ENCODE results near the gene NRM. TPM values are rescaled to one million over a fixed set of nuclear protein-coding genes. Genes with fewer than 3 reads are reported as not detected.

Gene NRM
- total and polyA plus RNA-seq, 2 of the 13 experiments (the other 11 are each of a cell fraction or from before 2014, with no cell fraction given): 12.5 to 16.0 TPM

DNA sequence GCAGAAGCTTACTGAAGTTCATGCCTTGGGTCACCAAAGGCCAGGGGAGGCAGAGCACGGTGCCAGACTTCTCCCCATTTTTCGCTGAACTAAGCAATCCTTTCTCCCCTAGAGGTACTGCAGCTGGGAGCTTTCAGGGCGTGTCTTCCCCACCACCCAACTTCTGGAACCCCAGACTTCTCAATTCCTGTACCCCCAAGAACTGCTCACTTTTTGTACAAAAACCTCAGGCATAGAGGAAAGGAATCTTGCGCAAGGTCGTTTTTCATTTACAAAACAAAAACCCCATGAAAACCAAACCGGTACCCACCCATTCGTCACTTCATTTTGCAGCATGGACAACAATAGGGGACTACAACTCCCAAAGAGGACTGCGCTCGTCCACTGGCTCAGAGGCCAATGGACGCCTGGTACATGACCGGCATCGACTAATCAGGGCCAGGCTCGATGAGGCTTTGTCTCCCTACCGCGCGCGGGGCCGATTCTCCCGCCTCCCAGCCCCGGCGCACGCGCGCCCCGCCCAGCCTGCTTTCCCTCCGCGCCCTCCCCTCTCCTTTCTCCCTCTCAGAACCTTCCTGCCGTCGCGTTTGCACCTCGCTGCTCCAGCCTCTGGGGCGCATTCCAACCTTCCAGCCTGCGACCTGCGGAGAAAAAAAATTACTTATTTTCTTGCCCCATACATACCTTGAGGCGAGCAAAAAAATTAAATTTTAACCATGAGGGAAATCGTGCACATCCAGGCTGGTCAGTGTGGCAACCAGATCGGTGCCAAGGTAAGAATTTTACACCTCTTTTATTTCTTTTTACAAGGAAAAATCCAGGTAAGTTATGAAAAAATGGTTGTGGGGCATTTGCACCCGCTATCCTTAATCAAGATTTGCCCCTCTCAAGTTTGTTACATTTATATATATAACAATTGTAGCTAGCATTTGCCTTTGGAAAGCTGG, 29.3 kb upstream of the NRM start, which contains the start of gene TUBB (continued):
- TF ChIP-seq, protein P1, sequence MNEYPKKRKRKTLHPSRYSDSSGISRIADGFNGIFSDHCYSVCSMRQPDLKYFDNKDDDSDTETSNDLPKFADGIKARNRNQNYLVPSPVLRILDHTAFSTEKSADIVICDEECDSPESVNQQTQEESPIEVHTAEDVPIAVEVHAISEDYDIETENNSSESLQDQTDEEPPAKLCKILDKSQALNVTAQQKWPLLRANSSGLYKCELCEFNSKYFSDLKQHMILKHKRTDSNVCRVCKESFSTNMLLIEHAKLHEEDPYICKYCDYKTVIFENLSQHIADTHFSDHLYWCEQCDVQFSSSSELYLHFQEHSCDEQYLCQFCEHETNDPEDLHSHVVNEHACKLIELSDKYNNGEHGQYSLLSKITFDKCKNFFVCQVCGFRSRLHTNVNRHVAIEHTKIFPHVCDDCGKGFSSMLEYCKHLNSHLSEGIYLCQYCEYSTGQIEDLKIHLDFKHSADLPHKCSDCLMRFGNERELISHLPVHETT (CRISPR knock-in tag; conservative IDR thresholded peaks at IDR 0.05): no peak
- no peak; the same call in 1 of the 2 replicates for TF ChIP-seq ZNF703 (CRISPR knock-in tag; IDR thresholded peaks at IDR 0.05; ENCODE audit: borderline replicate concordance)
- TF ChIP-seq ZEB1 (IDR thresholded peaks at IDR 0.05; ENCODE audit: insufficient replicate concordance, low read depth): no peak
- no peak for TF ChIP-seq ZBTB7A (CRISPR knock-in tag; IDR thresholded peaks at IDR 0.05)
- TF ChIP-seq ISL2 (CRISPR knock-in tag; IDR thresholded peaks at IDR 0.05): peak; percentile 52; the same call in 1 of the 2 replicates
- TF ChIP-seq ZNF3 (CRISPR knock-in tag; IDR thresholded peaks at IDR 0.05): no peak; the same call in 1 of the 2 replicates
- TF ChIP-seq PHF5A (CRISPR knock-in tag; IDR thresholded peaks at IDR 0.05; ENCODE audit: low read depth, unreplicated experiment): peak; percentile 66
- no peak for TF ChIP-seq CCAR2 (optimal IDR thresholded peaks at IDR 0.05; ENCODE audit: low read depth, low read length)
- peak; percentile 74; the same call in 1 of the 2 replicates for TF ChIP-seq TBX2 (CRISPR knock-in tag; IDR thresholded peaks at IDR 0.05; ENCODE audit: borderline replicate concordance)
- TF ChIP-seq FOXP1 (IDR thresholded peaks at IDR 0.05): no peak; the same call in 1 of the 2 replicates
- TF ChIP-seq FOXP1 (CRISPR knock-in tag; IDR thresholded peaks at IDR 0.05): peak; percentile 18
- no peak for TF ChIP-seq ZNF235 (CRISPR knock-in tag; IDR thresholded peaks at IDR 0.05; ENCODE audit: borderline replicate concordance)
- TF ChIP-seq, protein P2, sequence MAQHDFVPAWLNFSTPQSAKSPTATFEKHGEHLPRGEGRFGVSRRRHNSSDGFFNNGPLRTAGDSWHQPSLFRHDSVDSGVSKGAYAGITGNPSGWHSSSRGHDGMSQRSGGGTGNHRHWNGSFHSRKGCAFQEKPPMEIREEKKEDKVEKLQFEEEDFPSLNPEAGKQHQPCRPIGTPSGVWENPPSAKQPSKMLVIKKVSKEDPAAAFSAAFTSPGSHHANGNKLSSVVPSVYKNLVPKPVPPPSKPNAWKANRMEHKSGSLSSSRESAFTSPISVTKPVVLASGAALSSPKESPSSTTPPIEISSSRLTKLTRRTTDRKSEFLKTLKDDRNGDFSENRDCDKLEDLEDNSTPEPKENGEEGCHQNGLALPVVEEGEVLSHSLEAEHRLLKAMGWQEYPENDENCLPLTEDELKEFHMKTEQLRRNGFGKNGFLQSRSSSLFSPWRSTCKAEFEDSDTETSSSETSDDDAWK (CRISPR knock-in tag; IDR thresholded peaks at IDR 0.05): no peak
- TF ChIP-seq ZFP37 (CRISPR knock-in tag; IDR thresholded peaks at IDR 0.05; ENCODE audit: borderline replicate concordance): no peak
- no peak for TF ChIP-seq FOXA1 (IDR thresholded peaks at IDR 0.05)
- no peak; the same call in 1 of the 2 replicates for TF ChIP-seq FOXA1 (CRISPR knock-in tag; IDR thresholded peaks at IDR 0.05)
- TF ChIP-seq MED13 (CRISPR knock-in tag; IDR thresholded peaks at IDR 0.05): peak; percentile 72; the same call in 1 of the 2 replicates
- TF ChIP-seq ZNF44 (CRISPR knock-in tag; IDR thresholded peaks at IDR 0.05): no peak
- peak; percentile 19; the same call in 1 of the 2 replicates for TF ChIP-seq GMEB2 (CRISPR knock-in tag; IDR thresholded peaks at IDR 0.05; ENCODE audit: low read depth)
- TF ChIP-seq, protein P3, sequence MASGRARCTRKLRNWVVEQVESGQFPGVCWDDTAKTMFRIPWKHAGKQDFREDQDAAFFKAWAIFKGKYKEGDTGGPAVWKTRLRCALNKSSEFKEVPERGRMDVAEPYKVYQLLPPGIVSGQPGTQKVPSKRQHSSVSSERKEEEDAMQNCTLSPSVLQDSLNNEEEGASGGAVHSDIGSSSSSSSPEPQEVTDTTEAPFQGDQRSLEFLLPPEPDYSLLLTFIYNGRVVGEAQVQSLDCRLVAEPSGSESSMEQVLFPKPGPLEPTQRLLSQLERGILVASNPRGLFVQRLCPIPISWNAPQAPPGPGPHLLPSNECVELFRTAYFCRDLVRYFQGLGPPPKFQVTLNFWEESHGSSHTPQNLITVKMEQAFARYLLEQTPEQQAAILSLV (CRISPR knock-in tag; IDR thresholded peaks at IDR 0.05; ENCODE audit: borderline replicate concordance): no peak
- TF ChIP-seq FOSL1 (CRISPR knock-in tag; IDR thresholded peaks at IDR 0.05; ENCODE audit: borderline replicate concordance): no peak
- TF ChIP-seq ZNF34 (CRISPR knock-in tag; IDR thresholded peaks at IDR 0.05; ENCODE audit: borderline replicate concordance): no peak
- TF ChIP-seq ZNF343 (CRISPR knock-in tag; IDR thresholded peaks at IDR 0.05): no peak
- peak; percentile 10; the same call in 1 of the 2 replicates for TF ChIP-seq NFIC (IDR thresholded peaks at IDR 0.05; ENCODE audit: low read length)
- TF ChIP-seq ZNF713 (CRISPR knock-in tag; IDR thresholded peaks at IDR 0.05): no peak
- TF ChIP-seq KDM5B (CRISPR knock-in tag; IDR thresholded peaks at IDR 0.05; ENCODE audit: borderline replicate concordance): no peak

Data from HepG2 (cell line).